HG03139 (cell line): Measurements from ENCODE around the gene LRRN2.
"Not testable (repeated sequence)": the region's sequence is repeated elsewhere in the genome, so short reads cannot be mapped to it uniquely, and the experiment has no call there.

Experiments used
- ATAC-seq: cut with Tn5 transposase; IDR thresholded peaks from one replicate; pipeline ENCODE4 v1.9.1; 2021; ENCODE audit not compliant: unreplicated experiment

LRRN2 gene

DNA sequence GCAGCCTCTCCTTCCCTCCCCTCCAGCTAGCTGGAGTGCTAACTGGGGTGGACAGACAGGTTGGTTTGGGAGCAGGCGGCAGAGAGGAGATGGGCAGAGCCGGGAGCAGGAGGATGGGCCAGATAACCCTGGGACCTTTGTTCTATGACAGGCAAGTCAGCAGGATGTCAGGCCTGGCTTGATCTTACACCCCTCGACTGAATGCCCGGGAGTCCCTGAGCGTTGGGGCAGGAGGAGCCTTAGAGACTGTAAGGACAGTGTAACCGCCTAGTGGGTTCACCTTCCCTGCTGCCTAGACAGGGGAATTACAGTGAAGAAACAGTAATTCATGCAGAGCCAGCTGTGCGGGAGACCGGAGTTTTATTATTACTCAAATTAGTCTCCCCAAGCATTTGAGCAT, 109.1 kb downstream of the LRRN2 start:
- ATAC-seq = no peak

DNA sequence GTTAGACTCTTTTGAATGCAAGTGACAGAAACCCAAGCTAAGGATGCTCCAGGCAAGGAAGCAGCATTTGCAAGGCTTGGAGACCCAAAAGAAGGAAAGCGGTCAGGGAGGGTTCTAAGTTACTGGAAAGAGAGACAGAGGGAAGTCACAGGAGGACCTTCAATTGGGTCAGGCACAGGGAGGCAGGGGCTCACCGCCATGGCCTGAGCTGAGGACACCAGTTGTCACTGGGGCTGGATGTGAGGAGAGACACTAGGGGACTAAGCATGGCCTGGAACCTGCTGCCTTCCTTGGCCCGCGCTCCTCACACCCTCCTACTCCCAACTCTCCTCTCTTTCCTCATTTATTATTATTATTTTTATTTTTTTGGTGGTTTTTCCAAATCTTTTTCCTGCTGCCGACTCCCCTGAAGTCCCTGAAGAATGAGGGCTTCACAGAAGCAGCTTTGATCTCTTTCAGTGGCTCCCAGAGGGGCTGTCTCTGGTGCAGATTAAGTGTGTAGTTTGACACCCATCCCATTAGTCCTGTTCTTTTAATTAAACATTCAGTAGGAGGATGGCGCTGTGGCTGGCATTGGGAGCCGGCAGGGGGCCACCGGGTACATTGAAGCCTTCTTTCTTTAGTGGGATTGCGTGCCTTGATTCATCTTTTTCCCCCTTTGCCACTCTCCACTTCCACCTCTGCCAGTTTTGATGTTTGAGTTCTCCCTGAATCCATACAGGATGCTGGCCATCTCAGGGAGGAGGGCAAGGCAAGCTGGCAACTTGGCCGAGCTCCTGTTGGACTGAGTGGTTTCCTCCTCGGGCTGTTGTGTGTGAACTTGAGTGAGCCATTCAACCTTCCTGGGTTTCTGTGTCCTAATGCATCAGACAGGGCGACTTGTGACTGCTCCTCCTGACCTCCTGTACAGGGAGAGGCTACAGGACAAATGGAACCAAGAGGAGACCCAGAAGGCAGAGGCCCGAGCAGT, 110.0 kb downstream of the LRRN2 start:
- no peak for ATAC-seq

DNA sequence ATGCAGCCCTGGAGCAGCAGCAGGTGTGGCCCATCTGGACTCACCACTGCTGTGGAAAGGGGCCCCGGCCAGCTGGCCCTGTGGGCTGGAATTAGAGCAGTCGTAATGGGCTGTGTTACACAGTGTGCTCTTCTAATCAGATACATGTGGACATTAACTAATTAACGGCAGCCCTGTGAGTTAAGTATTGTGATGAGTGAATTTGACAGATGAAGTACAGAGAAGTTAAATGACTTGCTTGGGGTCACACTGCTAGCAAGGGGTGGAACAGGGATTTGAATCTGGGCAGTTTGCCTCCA, 110.7 kb downstream of the LRRN2 start:
- ATAC-seq = no peak

DNA sequence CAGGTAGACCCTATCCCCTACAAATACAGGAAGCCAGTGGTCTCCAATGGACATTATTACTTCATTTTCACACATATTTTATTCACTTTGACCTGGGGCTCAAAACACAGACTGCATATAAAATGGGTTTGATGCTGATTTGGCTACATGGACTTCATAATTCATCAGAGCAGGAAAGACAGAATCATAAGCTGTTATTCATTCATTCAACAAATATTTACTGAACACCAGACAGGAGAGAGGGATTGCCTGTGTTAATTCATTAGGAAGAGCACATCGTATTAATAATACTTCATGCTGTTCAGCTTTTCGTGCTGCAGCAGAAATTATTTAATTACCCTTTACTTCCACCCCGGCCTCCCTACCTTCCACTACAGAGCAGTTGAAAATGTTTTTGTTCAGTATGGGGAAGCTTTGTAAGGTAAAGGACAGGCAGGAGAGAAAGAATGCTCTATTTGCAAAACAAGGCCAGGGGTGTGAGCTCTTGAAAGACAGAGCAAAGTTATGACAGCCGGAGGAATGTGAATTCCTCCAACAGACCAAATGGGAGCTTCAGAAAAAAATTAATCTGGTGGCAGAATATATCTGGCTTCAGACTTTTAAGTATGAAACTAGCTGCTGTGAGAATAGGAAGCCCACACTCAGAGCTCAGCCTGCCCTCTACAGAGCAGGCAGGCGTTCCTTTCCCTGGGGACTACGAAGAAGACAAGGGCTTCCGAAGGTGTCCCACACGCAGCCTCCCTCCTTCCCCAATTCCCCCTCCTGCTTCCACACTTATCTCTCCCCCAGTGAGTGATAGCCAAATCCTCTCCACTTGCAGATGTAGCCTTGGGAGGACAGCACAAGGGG, 111.3 kb downstream of the LRRN2 start:
- ATAC-seq = no peak

DNA sequence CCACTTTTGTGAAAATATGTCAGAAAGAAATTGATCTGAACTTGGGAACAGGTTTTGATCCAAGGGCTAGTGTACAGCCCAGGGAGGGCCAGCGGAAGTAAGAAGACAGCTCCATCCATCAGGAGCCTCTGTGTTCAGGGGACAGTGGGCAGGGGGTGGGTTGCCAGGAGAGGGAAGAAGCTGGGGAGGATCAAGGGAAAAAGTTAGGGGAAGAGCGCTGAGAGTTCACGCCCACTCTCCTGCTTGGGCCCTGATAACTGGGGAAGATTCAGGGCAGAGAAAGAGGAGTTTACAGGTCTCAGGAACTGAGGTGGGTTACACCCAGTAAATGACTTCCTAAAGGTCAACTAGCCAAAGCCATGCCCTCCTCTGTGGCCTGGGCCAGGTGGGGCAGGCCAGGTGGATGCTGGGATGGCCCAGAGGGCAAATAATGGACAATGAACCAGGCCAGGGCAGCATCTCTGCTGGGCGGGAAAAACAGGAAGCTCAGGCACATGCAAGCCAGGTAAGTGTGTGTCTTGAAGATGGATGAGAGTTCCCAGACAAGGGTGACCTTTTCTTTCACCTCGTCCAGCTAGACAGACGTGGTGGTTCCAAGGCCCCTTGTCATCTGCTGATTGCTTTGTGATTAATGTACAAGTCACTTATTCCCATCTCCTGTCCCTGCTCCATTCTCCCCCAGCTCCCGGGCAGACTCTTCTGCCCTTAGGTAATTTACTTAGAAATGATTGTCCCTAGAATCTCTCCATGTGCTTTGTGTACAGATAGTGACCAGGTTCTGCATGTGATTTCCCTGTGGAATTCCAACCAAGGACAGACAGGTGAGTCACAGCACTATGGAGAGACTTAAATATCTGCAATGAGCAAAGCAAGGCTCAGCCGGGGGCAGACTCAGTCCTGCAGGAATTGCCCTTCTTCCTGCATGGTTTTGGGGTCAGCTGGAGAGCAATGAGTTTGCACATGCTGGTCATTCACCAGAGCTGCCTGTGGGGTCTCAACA, 112.3 kb downstream of the LRRN2 start:
- ATAC-seq = no peak

DNA sequence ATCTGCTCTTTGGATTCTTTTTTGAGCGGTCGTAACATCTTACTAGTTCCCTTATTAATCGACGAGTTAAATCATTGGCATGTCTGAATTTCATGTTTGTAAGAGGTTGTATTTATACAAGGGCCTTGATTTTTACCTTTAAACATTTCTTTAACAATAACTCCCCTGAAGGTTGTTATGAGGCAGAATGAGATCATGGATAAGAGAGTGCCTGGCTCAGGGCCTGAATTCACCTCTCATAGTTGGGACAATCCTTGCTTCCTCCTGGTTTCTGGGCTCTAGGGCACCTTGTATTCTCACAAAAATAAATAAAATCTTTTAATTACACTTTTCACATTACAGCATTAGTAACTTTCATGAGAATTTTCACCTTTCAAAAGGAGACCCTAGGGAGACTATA, 113.9 kb downstream of the LRRN2 start:
- ATAC-seq = no peak

DNA sequence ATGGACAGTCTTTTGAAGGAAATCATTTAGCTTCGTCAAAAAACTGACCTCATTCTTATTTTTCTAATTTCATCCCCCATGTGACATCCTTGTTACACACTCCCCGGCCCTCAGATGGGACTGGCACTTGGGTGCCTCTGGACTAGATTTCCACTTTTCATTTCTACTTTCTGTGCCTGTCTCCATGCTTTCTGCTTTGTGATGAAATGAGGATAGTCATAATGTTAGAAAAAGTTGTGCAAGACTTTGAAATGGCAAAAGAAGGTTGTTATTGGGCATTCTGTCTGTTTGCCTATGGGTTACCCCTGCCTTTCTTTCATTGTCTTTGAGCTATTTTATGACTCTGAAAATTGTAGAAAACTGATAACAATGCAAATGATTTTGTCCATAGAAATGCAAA, 114.4 kb downstream of the LRRN2 start:
- ATAC-seq = no peak

DNA sequence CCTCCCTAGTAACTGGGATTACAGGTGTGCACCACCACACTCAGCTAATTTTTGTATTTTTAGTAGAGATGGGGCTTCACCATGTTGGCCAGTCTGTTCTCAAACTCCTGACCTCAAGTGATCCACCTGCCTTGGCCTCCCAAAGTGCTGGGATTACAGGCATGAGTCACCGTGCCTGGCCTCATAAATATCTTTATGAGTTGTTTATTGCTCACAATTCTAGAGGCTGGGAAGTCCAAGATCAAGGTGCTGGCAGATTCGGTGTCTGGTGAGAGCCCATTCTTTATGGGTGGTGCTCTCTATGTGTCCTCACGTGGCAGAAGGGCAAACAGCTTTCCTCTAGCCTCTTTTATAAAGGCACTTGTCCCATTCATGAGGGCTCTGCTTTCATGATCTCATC, 115.5 kb downstream of the LRRN2 start:
- ATAC-seq = not testable (repeated sequence)

DNA sequence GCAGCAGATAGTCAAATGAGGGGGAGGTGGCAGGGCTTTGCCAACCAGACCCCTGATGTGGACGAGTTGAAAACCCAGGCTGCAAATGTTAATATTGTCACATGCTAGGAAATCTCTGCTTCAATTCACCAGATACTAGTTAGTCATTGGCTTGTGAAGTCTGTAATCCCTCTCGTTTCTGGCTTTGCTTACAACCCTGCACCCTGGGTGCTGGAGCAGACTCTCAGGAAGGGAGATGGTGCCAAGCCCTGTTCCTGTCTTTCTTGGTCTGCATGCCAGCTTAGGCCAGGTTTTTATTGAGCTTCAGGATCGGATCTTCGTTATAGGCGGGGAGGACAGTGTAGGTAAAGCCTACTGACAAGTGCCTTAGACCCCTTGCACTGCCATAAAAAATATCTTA, 116.1 kb downstream of the LRRN2 start:
- no peak for ATAC-seq

DNA sequence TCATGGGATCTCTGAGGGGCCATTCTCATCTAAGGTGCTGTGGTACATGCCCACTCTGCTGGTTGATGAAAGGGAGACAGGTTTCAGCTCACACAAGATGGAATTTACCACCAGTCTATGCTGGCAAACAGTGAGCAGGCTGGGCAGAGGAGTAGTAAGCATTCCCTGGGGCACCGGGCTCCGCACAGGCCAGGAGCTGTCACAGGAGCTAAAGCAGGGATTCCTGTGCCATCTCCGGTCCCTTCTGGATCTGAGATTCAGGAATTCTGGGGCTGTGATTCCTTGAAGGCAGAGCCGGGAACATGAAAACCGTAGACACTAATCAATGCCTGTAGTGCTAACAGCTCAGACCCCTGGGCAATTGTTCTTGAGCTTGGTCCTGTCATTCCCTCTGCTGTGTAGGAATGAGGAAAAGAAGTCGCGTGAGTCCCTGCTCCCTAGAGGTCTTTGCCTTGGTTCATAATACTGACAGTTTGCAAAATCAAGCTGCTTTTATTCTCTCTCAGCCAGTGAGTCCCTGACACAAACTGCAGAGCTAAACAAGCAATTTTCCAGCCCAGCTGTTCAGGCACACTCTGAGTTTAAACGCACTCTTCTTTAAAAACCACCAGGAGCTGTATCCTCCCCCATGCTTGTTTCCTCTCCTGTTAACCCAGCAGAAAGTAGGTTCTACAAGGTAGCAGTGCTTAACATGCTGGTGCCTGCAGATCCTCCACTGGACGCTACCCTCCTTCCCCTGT, 116.8 kb downstream of the LRRN2 start:
- no peak for ATAC-seq
